H1 (cell line): Measurements from ENCODE around the gene HS6ST1. TPM values are rescaled to one million over a fixed set of nuclear protein-coding genes. Genes with fewer than 3 reads are reported as not detected.

Experiments
- BRCA1 ChIP-seq: IDR thresholded peaks from 2 replicates; pipeline ENCODE4 v1.6.1; 2012; ENCODE audit warnings: low read depth, low read length, improper control_type of control experiment
- CHD2 ChIP-seq: IDR thresholded peaks from 2 replicates; pipeline ENCODE4 v1.6.1; 2012; ENCODE audit warnings: low read length, improper control_type of control experiment
- EP300 ChIP-seq, 2 experiments: IDR thresholded peaks; 1 replicate in 1 of 2; 2 replicates in 1 of 2; pipeline ENCODE4 v1.6.1; 2011 to 2012; ENCODE audit warnings: low read depth in 2 of 2, low read length in 2 of 2, mild to moderate bottlenecking in 2 of 2, borderline replicate concordance in 1 of 2, inconsistent platforms in 1 of 2, moderate library complexity in 1 of 2
- KDM1A ChIP-seq: fragments of 200-600, 300-600 bp; sonication (generic); IDR thresholded peaks from 2 replicates; pipeline ENCODE4 v1.7.1; 2016; ENCODE audit warnings: mild to moderate bottlenecking, low read length, borderline replicate concordance
- POLR2AphosphoS5 ChIP-seq: IDR thresholded peaks from 2 replicates; pipeline ENCODE4 v1.6.1; 2011; ENCODE audit warnings: low read depth, low read length
- SP4 ChIP-seq: IDR thresholded peaks from 2 replicates; pipeline ENCODE4 v1.6.1; 2012; ENCODE audit warnings: low read length, inconsistent platforms
- polyA plus RNA-seq, 7 experiments: library from polyadenylated mRNA; depleted of rRNA in 3 of 7; stranded (reverse) in 5 of 7; unstranded in 2 of 7; fragments of >200 nt in 5 of 7; fragments of 200-250 nt in 2 of 7; gene quantifications; 1 replicate in 5 of 7; 2 replicates in 1 of 7; 4 replicates in 1 of 7; pipeline versions ENCODE4 v1.2.1 to v1.2.3, GENCODE V29; 2011 to 2013; ENCODE audit warnings: missing spikeins in 2 of 7, mixed read lengths in 2 of 7
- total RNA-seq: library from RNA; stranded (reverse); fragmentation: NEBNext Ultra II Directional; extraction: Animal tissue kit (Norgen Biotek cat#: 25700); gene quantifications from 2 replicates; pipeline ENCODE4 v1.2.1, GENCODE V29; 2021
- TF ChIP-seq, protein P1 (sequence below): fragments of 300-600 bp; sonication (generic); IDR thresholded peaks from 2 replicates; pipeline ENCODE4 v1.7.1; 2012; ENCODE audit warnings: low read length, moderate library complexity, mild to moderate bottlenecking, inconsistent platforms; ENCODE audit not compliant: insufficient replicate concordance
- TF ChIP-seq, protein P2 (sequence below): IDR thresholded peaks from 2 replicates; pipeline ENCODE4 v1.6.1; 2012; ENCODE audit warnings: inconsistent platforms

HS6ST1 gene
- total and polyA plus RNA-seq, 2 of the 8 experiments (the other 6 are each of a cell fraction or from before 2014, with no cell fraction given), result 37.4 to 74.6 TPM

DNA sequence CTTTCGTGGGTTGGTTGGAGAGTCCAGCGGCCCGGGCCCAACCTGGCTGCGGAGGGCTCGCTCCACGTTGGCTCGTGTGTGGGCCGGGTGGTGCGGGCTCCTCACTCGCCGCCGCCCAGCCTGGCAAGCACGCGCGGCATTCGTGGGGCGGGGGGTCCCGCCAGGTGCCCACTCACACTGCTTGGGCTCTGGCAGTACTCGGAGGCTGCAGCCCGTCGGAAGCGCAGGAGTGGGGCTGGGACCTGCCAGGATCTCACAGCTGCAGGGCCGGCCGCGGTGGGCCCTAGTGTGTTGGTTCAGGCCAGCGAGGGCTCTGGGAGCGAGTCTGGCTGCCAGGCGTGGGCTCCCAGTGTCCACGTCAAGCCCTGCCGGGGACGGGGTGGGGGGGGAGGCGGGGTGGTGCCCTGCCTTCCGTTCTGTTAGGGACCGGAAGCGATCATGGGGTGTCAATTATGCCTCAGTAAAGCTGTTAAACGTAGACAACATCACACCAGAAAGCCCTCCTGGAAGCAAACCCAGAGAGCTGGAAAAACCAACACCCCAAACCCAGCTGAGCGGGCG is 1.0 kb upstream of the HS6ST1 start (continued):
- TF ChIP-seq, protein P1, sequence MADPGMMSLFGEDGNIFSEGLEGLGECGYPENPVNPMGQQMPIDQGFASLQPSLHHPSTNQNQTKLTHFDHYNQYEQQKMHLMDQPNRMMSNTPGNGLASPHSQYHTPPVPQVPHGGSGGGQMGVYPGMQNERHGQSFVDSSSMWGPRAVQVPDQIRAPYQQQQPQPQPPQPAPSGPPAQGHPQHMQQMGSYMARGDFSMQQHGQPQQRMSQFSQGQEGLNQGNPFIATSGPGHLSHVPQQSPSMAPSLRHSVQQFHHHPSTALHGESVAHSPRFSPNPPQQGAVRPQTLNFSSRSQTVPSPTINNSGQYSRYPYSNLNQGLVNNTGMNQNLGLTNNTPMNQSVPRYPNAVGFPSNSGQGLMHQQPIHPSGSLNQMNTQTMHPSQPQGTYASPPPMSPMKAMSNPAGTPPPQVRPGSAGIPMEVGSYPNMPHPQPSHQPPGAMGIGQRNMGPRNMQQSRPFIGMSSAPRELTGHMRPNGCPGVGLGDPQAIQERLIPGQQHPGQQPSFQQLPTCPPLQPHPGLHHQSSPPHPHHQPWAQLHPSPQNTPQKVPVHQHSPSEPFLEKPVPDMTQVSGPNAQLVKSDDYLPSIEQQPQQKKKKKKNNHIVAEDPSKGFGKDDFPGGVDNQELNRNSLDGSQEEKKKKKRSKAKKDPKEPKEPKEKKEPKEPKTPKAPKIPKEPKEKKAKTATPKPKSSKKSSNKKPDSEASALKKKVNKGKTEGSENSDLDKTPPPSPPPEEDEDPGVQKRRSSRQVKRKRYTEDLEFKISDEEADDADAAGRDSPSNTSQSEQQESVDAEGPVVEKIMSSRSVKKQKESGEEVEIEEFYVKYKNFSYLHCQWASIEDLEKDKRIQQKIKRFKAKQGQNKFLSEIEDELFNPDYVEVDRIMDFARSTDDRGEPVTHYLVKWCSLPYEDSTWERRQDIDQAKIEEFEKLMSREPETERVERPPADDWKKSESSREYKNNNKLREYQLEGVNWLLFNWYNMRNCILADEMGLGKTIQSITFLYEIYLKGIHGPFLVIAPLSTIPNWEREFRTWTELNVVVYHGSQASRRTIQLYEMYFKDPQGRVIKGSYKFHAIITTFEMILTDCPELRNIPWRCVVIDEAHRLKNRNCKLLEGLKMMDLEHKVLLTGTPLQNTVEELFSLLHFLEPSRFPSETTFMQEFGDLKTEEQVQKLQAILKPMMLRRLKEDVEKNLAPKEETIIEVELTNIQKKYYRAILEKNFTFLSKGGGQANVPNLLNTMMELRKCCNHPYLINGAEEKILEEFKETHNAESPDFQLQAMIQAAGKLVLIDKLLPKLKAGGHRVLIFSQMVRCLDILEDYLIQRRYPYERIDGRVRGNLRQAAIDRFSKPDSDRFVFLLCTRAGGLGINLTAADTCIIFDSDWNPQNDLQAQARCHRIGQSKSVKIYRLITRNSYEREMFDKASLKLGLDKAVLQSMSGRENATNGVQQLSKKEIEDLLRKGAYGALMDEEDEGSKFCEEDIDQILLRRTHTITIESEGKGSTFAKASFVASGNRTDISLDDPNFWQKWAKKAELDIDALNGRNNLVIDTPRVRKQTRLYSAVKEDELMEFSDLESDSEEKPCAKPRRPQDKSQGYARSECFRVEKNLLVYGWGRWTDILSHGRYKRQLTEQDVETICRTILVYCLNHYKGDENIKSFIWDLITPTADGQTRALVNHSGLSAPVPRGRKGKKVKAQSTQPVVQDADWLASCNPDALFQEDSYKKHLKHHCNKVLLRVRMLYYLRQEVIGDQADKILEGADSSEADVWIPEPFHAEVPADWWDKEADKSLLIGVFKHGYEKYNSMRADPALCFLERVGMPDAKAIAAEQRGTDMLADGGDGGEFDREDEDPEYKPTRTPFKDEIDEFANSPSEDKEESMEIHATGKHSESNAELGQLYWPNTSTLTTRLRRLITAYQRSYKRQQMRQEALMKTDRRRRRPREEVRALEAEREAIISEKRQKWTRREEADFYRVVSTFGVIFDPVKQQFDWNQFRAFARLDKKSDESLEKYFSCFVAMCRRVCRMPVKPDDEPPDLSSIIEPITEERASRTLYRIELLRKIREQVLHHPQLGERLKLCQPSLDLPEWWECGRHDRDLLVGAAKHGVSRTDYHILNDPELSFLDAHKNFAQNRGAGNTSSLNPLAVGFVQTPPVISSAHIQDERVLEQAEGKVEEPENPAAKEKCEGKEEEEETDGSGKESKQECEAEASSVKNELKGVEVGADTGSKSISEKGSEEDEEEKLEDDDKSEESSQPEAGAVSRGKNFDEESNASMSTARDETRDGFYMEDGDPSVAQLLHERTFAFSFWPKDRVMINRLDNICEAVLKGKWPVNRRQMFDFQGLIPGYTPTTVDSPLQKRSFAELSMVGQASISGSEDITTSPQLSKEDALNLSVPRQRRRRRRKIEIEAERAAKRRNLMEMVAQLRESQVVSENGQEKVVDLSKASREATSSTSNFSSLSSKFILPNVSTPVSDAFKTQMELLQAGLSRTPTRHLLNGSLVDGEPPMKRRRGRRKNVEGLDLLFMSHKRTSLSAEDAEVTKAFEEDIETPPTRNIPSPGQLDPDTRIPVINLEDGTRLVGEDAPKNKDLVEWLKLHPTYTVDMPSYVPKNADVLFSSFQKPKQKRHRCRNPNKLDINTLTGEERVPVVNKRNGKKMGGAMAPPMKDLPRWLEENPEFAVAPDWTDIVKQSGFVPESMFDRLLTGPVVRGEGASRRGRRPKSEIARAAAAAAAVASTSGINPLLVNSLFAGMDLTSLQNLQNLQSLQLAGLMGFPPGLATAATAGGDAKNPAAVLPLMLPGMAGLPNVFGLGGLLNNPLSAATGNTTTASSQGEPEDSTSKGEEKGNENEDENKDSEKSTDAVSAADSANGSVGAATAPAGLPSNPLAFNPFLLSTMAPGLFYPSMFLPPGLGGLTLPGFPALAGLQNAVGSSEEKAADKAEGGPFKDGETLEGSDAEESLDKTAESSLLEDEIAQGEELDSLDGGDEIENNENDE, result no peak
- no peak for TF ChIP-seq BRCA1
- TF ChIP-seq EP300 (IDR thresholded peaks at IDR 0.05; ENCODE audit: borderline replicate concordance in 1 of 2, low read depth in 2 of 2, low read length in 2 of 2), result no peak
- TF ChIP-seq SP4, result no peak
- TF ChIP-seq, protein P2, sequence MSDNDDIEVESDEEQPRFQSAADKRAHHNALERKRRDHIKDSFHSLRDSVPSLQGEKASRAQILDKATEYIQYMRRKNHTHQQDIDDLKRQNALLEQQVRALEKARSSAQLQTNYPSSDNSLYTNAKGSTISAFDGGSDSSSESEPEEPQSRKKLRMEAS, result no peak
- TF ChIP-seq KDM1A, result no peak
- TF ChIP-seq CHD2, result no peak
- TF ChIP-seq POLR2AphosphoS5, result no peak
- TF ChIP-seq, all 59 proteins: peak for 0
